H1 (cell line): ENCODE measurements around the gene STIL. TPM values are rescaled to one million over a fixed set of nuclear protein-coding genes. Genes with fewer than 3 reads are reported as not detected.

Source experiments
- CTCF ChIA-PET: fragments of 300-600 bp; sonication (Branson Sonifier 250); formaldehyde crosslinking; loops from one replicate; lab custom pipeline; 2021; ENCODE audit not compliant: partially characterized antibody; lab: Charles Lee
- POLR2A ChIA-PET: fragments of 300-600 bp; sonication (Branson Sonifier 250); formaldehyde crosslinking; loops from one replicate; lab custom pipeline; 2021; ENCODE audit warnings: inconsistent platforms; ENCODE audit not compliant: partially characterized antibody; lab: Charles Lee
- DNase-seq, 2 experiments: peaks; one replicate each; pipeline versions ENCODE4 v3.0.0 to v3.0.0-alpha.2; 2010 to 2022; ENCODE audit warnings: low spot score in 2 of 2, low read depth in 1 of 2, mixed read lengths in 1 of 2
- FAIRE-seq: peaks from 2 replicates; lab custom pipeline; 2011; peaks lifted over from hg19 to GRCh38; lab: Jason Lieb, UNC
- H2AFZ ChIP-seq: 2 replicates; pipeline ENCODE4 v1.8.1; 2012; ENCODE audit warnings: low read length, inconsistent platforms
- H2AK5ac ChIP-seq: 2 replicates; pipeline ENCODE4 v1.6.1; 2013; ENCODE audit warnings: low read depth, low read length
- H2BK120ac ChIP-seq: replicated peaks from 2 replicates; pipeline ENCODE3; 2013; ENCODE audit warnings: low read depth, low read length, inconsistent platforms
- H2BK12ac ChIP-seq: 2 replicates; pipeline ENCODE4 v1.6.1; 2013; ENCODE audit warnings: low read depth, low read length
- H2BK15ac ChIP-seq: 2 replicates; pipeline ENCODE4 v1.6.1; 2013; ENCODE audit warnings: low read length
- H2BK20ac ChIP-seq: 2 replicates; pipeline ENCODE4 v1.6.1; 2013; ENCODE audit warnings: low read length
- H2BK5ac ChIP-seq: 2 replicates; pipeline ENCODE4 v1.6.1; 2013; ENCODE audit warnings: low read depth, low read length
- H3K14ac ChIP-seq: 2 replicates; pipeline ENCODE4 v1.6.1; 2013; ENCODE audit warnings: inconsistent platforms; ENCODE audit not compliant: insufficient read length
- H3K18ac ChIP-seq: 2 replicates; pipeline ENCODE4 v1.6.1; 2013; ENCODE audit warnings: low read length; ENCODE audit errors: extremely low read depth
- H3K23ac ChIP-seq: 2 replicates; pipeline ENCODE4 v1.6.1; 2013; ENCODE audit warnings: inconsistent platforms; ENCODE audit not compliant: insufficient read length
- H3K23me2 ChIP-seq: 2 replicates; pipeline ENCODE4 v1.6.1; 2013; ENCODE audit warnings: low read depth, low read length
- H3K27ac ChIP-seq: 2 replicates; pipeline ENCODE4 v1.6.1; 2011; ENCODE audit warnings: low read depth, low read length, inconsistent platforms
- H3K27me3 ChIP-seq, 4 experiments: replicated peaks in 1 of 4; 1 replicate in 1 of 4; 2 replicates in 3 of 4; pipeline versions ENCODE4 v1.6.1 to v1.8.1; 2011 to 2013; ENCODE audit warnings: low read length in 3 of 4, mild to moderate bottlenecking in 3 of 4, inconsistent platforms in 2 of 4, mixed read lengths in 2 of 4, moderate library complexity in 1 of 4; ENCODE audit not compliant: control insufficient read depth in 3 of 4, insufficient read depth in 3 of 4; ENCODE audit errors: extremely low read depth in 1 of 4
- H3K36me3 ChIP-seq, 4 experiments: 2 replicates each; pipeline versions ENCODE4 v1.6.1 to v1.8.1; 2011 to 2013; ENCODE audit warnings: mild to moderate bottlenecking in 4 of 4, low read length in 3 of 4, moderate library complexity in 2 of 4, control low read depth in 1 of 4, inconsistent platforms in 1 of 4; ENCODE audit not compliant: insufficient read depth in 4 of 4, control insufficient read depth in 2 of 4
- H3K4ac ChIP-seq: replicated peaks from 2 replicates; pipeline ENCODE3; 2013; ENCODE audit warnings: low read length, low read depth, mixed read lengths, inconsistent platforms; ENCODE audit not compliant: insufficient read length
- H3K4me1 ChIP-seq, 4 experiments: replicated peaks in 1 of 4; 1 replicate in 1 of 4; 2 replicates in 3 of 4; pipeline versions ENCODE4 v1.6.1 to v1.8.1; 2011 to 2013; ENCODE audit warnings: low read length in 3 of 4, inconsistent platforms in 2 of 4, mixed read lengths in 1 of 4; ENCODE audit not compliant: insufficient read depth in 4 of 4, control insufficient read depth in 3 of 4
- H3K4me2 ChIP-seq, 2 experiments: 2 replicates each; pipeline versions ENCODE4 v1.6.1 to v1.8.1; 2011 to 2013; ENCODE audit warnings: low read depth in 2 of 2, low read length in 2 of 2, control low read depth in 1 of 2, inconsistent platforms in 1 of 2, mild to moderate bottlenecking in 1 of 2; ENCODE audit not compliant: insufficient read depth in 1 of 2
- H3K4me3 ChIP-seq, 4 experiments: fragments of 200-600, 300-600 bp in 1 of 4; sonication (generic), shearing (Covaris generic), sonication (Bioruptor Twin) in 1 of 4; 2 replicates each; pipeline versions ENCODE4 v1.5.1 to v1.8.1; 2011 to 2016; ENCODE audit warnings: low read length in 4 of 4, low read depth in 3 of 4, control low read depth in 2 of 4, inconsistent platforms in 2 of 4, mild to moderate bottlenecking in 2 of 4, mixed read lengths in 1 of 4, moderate library complexity in 1 of 4; ENCODE audit not compliant: insufficient read depth in 2 of 4; ENCODE audit errors: extremely low read depth in 1 of 4
- H3K56ac ChIP-seq: replicated peaks from 2 replicates; pipeline ENCODE3; 2013; ENCODE audit warnings: low read depth, mild to moderate bottlenecking, mixed read lengths, low read length, inconsistent platforms; ENCODE audit not compliant: insufficient read length
- H3K79me1 ChIP-seq: 2 replicates; pipeline ENCODE4 v1.6.1; 2013; ENCODE audit warnings: low read depth, low read length, control low read depth
- H3K79me2 ChIP-seq, 2 experiments: 2 replicates each; pipeline versions ENCODE4 v1.6.1 to v1.8.1; 2012 to 2013; ENCODE audit warnings: low read length in 2 of 2, mild to moderate bottlenecking in 2 of 2, inconsistent platforms in 1 of 2; ENCODE audit not compliant: insufficient read depth in 2 of 2, control insufficient read depth in 1 of 2
- H3K9ac ChIP-seq, 4 experiments: replicated peaks in 1 of 4; 1 replicate in 1 of 4; 2 replicates in 3 of 4; pipeline versions ENCODE4 v1.6.1 to v1.8.1; 2011 to 2013; ENCODE audit warnings: low read depth in 3 of 4, low read length in 3 of 4, control low read depth in 2 of 4, mild to moderate bottlenecking in 2 of 4, moderate library complexity in 2 of 4, inconsistent platforms in 1 of 4; ENCODE audit errors: extremely low read depth in 1 of 4
- H3K9me3 ChIP-seq, 2 experiments: 2 replicates each; pipeline versions ENCODE4 v1.6.1 to v1.8.1; 2012 to 2013; ENCODE audit warnings: mild to moderate bottlenecking in 2 of 2, moderate library complexity in 2 of 2, control low read depth in 1 of 2, inconsistent platforms in 1 of 2, low read depth in 1 of 2, low read length in 1 of 2, mixed read lengths in 1 of 2; ENCODE audit not compliant: insufficient read depth in 2 of 2
- H4K20me1 ChIP-seq, 2 experiments: replicated peaks in 1 of 2; 2 replicates each; pipeline versions ENCODE3 to v1.8.1; 2011 to 2013; ENCODE audit warnings: inconsistent platforms in 2 of 2, low read length in 2 of 2, mild to moderate bottlenecking in 1 of 2; ENCODE audit not compliant: insufficient read depth in 2 of 2, control insufficient read depth in 1 of 2
- H4K5ac ChIP-seq: 2 replicates; pipeline ENCODE4 v1.6.1; 2013; ENCODE audit warnings: low read length, low read depth, mixed read lengths, inconsistent platforms; ENCODE audit not compliant: insufficient read length
- H4K8ac ChIP-seq: 2 replicates; pipeline ENCODE4 v1.8.0; 2013; ENCODE audit warnings: mild to moderate bottlenecking, moderate library complexity, low read length, inconsistent platforms; ENCODE audit not compliant: insufficient read depth; ENCODE audit errors: extremely low read depth
- H4K91ac ChIP-seq: replicated peaks from 2 replicates; pipeline ENCODE3; 2013; ENCODE audit warnings: low read length, mixed read lengths, inconsistent platforms; ENCODE audit not compliant: insufficient read length
- ATF2 ChIP-seq: IDR thresholded peaks from 2 replicates; pipeline ENCODE4 v1.6.1; 2012; ENCODE audit warnings: low read length, inconsistent platforms
- BCL11A ChIP-seq, 2 experiments: IDR thresholded peaks; one replicate each; pipeline ENCODE4 v1.6.1; 2011; ENCODE audit warnings: low read depth in 2 of 2, low read length in 2 of 2, mild to moderate bottlenecking in 2 of 2
- E2F6 ChIP-seq: IDR thresholded peaks from 2 replicates; pipeline ENCODE4 v1.6.1; 2012; ENCODE audit warnings: inconsistent platforms
- JUND ChIP-seq: IDR thresholded peaks from 2 replicates; pipeline ENCODE4 v1.6.1; 2011; ENCODE audit warnings: mild to moderate bottlenecking, improper control_type of control experiment, low read length
- RBBP5 ChIP-seq: IDR thresholded peaks from 2 replicates; pipeline ENCODE4 v1.7.1; 2012; ENCODE audit warnings: low read depth, mild to moderate bottlenecking, inconsistent platforms, low read length, moderate library complexity, borderline replicate concordance
- SIRT6 ChIP-seq: IDR thresholded peaks from one replicate; pipeline ENCODE4 v1.7.1; 2012; ENCODE audit warnings: low read length, inconsistent platforms
- SP4 ChIP-seq: IDR thresholded peaks from 2 replicates; pipeline ENCODE4 v1.6.1; 2012; ENCODE audit warnings: low read length, inconsistent platforms
- SRF ChIP-seq: IDR thresholded peaks from 2 replicates; pipeline ENCODE4 v1.6.1; 2011; ENCODE audit warnings: mild to moderate bottlenecking, low read depth, low read length, moderate library complexity
- YY1 ChIP-seq: IDR thresholded peaks from 2 replicates; pipeline ENCODE4 v1.6.1; 2011; ENCODE audit warnings: low read depth, mild to moderate bottlenecking, low read length
- ZNF274 ChIP-seq: IDR thresholded peaks from 2 replicates; pipeline ENCODE4 v1.7.0; 2012; ENCODE audit warnings: low read length, borderline replicate concordance; ENCODE audit errors: extremely low read depth
- WGBS, 2 experiments: shearing (Covaris generic) in 1 of 2; methylation state at CpG; one replicate each; pipeline versions ENCODE4 v1.1.6 to v1.1.7; 2013 to 2015; ENCODE audit warnings: low lambda C conversion rate in 2 of 2, mixed read lengths in 2 of 2, inconsistent platforms in 1 of 2, low coverage in 1 of 2, missing lambda C conversion rate in 1 of 2; ENCODE audit not compliant: insufficient replicate concordance in 2 of 2, insufficient coverage in 1 of 2, insufficient read length in 1 of 2; ENCODE audit errors: extremely low coverage in 1 of 2, missing lambda C conversion rate in 1 of 2; 5-methylcytosine and 5-hydroxymethylcytosine counted together
- polyA plus RNA-seq, 7 experiments: library from polyadenylated mRNA; depleted of rRNA in 3 of 7; stranded (reverse) in 5 of 7; unstranded in 2 of 7; fragments of >200 nt in 5 of 7; fragments of 200-250 nt in 2 of 7; gene quantifications; 1 replicate in 5 of 7; 2 replicates in 1 of 7; 4 replicates in 1 of 7; pipeline versions ENCODE4 v1.2.1 to v1.2.3, GENCODE V29; 2011 to 2013; ENCODE audit warnings: missing spikeins in 2 of 7, mixed read lengths in 2 of 7
- total RNA-seq: library from RNA; stranded (reverse); fragmentation: NEBNext Ultra II Directional; extraction: Animal tissue kit (Norgen Biotek cat#: 25700); gene quantifications from 2 replicates; pipeline ENCODE4 v1.2.1, GENCODE V29; 2021

STIL gene
- total and polyA plus RNA-seq, 2 of the 8 experiments (the other 6 are each of a cell fraction or from before 2014, with no cell fraction given) = 13.6 to 25.1 TPM

GRCh38 chr1:47232187-47232874, 81.6 kb downstream of the STIL start, which contains the start of gene TAL1:
Gene TAL1 (minus strand): TSS chr1:47232225. CDS start chr1:47225888, 6,337 bp downstream.
- Histone ChIP-seq H3K14ac (no peak within 1 kb of the TSS), H2BK5ac (peak within 1 kb of the TSS; percentile 18; the same call in 1 of the 2 replicates), H3K36me3 (no peaks in the 10 kb centered on the region), H3K4me2 (peak within 1 kb of the TSS; percentile 71 to 97), H3K4me3 (peak within 1 kb of the TSS; percentile 10 to 59 (median 23); a peak in 7 of 8 replicates), H3K79me2 (no peaks in the 10 kb centered on the region), H3K79me1 (no peaks in the 10 kb centered on the region), H4K5ac (peak within 1 kb of the TSS; percentile 11), H2BK120ac (no peak within 1 kb of the TSS), H3K9ac (no peak within 1 kb of the TSS), H4K91ac (peak within 1 kb of the TSS; percentile 71), H2BK12ac (peak within 1 kb of the TSS; percentile 97), H2BK15ac (peak within 1 kb of the TSS; percentile 55; the same call in 1 of the 2 replicates), H4K8ac (peak within 1 kb of the TSS; percentile 80), H3K4ac (peak within 1 kb of the TSS; percentile 33), H3K27me3 (peaks cover 79 to 92% (median 91%) of the 10 kb centered on the region in 4 experiments), H2BK20ac (peak within 1 kb of the TSS; percentile 66; the same call in 1 of the 2 replicates), H3K18ac (peak within 1 kb of the TSS; percentile 88), H4K20me1 (peaks cover 0 to 9% of the 10 kb centered on the region in 2 experiments), H2AK5ac (peak within 1 kb of the TSS; percentile 68), H3K23me2 (peaks cover 7% of the 10 kb centered on the region), H3K27ac (no peak within 1 kb of the TSS), H3K23ac (no peak within 1 kb of the TSS), H3K56ac (no peak within 1 kb of the TSS), H3K4me1 (peaks cover 8 to 35% (median 23%) of the 10 kb centered on the region in 4 experiments), H2AFZ (no peak within 1 kb of the TSS), H3K9me3 (no peaks in the 10 kb centered on the region)
- ChIA-PET CTCF (interaction anchor here (0.8 to 1.4 kb wide), 4 partner anchors 25 to 39 kb away, joined by 3 to 5 read pairs (median 3); no protein-coding TSS in a partner anchor), POLR2A (interaction anchor here (0.5 kb wide), 1 partner anchor 46 kb away, joined by 3 read pairs; no protein-coding TSS in a partner anchor)
- no peak for FAIRE-seq
- WGBS, 2 experiments = 2% methylated on average over 35 of the region's 51 CpGs; no CpG with 5 or more reads in 1 of the 2 experiments
- DNase-seq = peak in 1 of 2 experiments; percentile 66
- no peak for TF ChIP-seq RBBP5
- TF ChIP-seq YY1 = peak; percentile 46; the same call in 1 of the 2 replicates
- TF ChIP-seq E2F6 = no peak
- TF ChIP-seq SP4 = no peak
- no peak for TF ChIP-seq ZNF274
- no peak for TF ChIP-seq ATF2
- TF ChIP-seq JUND = no peak
- TF ChIP-seq SIRT6 = no peak
- TF ChIP-seq BCL11A (IDR thresholded peaks at IDR 0.05; ENCODE audit: low read depth in 2 of 2, low read length in 2 of 2) = no peak
- TF ChIP-seq SRF = no peak
